ENCODE results near the gene ANO10.
"Not testable (repeated sequence)": the region's sequence is repeated elsewhere in the genome, so short reads cannot be mapped to it uniquely, and the experiment has no call there.

Gene ANO10

GRCh38 chr3:43624619-43625305, 3.0 kb upstream of the ANO10 start:
- no peak for DNase-seq

DNA sequence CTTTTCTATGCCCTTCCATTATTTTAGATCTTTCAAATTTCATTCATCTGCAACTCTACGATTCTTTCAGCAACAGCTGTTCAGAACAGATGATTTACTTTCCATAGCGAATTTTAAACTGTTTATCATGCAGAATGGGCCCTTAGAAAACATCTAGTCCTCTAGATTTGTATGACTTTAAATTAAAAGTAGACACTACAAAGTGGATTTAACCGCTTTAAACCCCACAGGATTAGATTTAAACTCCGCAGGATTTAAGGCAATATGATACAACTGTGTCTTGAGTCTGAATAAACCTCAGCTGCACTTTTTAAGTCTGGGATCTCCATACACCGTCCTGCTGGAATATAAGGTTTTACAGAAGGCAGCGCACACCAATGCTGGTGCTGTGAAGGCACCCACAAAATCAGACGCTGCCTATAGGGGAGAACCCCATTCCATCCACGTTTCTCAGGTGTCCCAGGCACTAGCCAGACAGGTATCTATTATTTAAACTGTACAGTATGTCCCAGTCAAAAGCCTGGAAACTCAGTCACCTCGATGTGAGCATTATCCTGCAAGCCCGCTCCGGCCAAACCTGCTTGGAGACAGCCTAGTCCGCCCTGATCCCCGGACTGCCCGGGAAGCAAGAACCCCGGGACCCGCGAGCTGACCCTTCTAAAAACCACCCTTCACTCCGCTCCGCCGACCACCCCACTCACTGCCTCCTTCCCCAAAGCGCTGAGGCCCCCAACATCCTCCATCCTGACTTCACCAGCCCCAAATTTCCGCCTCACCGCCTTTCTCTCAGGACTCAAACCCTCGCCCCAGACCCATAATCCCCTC, 768 bp downstream of the ANO10 start:
- DNase-seq, result peak in 1 of 2 experiments; percentile 32

DNA sequence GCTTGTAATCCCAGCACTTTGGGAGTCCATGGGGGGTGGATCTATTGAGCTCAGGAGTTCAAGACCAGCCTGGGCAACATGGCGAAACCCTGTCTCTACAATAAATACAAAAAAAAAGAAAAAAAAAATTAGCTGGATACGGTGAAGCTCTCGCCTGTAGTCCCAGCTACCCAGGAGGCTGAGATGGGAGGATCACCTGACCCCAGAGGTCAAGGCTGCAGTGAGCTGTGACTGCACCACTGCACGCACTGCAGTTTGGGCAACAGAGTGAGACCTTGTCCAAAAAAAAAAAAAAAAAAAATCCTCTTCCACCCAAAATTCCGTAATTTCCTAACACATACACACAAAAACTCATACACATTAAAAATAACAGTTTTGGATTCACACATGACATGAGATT, 2.2 kb downstream of the ANO10 start:
- no peak for DNase-seq

DNA sequence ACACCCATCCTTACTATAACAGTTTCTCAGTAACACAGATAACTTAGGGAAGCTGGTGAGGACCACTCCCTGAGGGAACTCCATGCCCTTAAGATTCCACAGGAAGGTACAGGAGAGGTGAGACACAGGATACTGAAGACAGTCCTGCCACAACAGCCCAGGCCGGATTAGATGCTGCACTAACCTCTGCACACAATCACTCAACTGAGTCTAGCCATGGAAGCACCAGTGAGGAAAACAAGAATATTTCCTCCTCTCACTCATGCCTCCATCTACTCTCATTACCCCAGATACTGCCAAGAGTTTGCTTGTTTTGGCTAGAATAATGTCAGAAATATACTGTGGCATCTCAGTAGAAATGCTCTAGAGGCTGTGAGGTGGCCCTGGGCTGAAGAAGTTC, 3.7 kb downstream of the ANO10 start:
- DNase-seq, result no peak

DNA sequence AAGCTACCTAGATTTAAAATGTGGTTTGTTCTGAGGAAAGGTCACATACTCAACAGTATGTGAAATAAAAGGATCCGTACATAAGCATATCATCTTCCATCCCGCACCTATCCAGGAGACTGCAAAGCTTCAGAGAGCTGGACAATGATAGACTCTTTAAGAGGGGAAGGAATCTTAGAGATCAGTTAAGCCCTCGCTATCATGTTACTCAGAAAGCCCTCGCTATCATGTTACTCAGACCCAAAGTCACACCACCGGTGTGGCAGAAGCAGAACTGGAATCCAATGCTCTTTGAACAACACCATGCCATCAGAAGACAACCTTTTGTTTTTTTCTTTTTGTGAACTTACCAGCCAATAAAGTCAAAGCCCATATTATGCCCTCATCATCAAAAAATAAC, 5.8 kb downstream of the ANO10 start:
- DNase-seq, result no peak

DNA sequence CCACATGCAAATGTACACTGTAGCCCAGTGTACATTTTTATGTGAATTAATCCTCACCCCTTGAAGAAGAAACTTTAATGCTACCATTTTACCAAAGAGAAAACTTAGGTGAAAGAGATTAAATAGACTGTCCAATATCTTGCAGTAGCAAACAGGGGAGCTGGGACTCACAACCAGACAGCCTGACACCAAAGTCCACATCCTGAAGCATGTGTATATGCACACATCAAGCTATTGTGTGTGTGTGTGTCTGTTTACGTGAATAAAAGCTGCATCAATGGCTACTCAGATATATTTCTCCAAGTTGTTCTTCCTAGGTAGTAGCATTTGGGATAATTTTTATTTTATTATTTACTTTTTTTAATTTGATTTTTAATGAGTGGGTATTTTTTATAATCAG, 6.7 kb downstream of the ANO10 start:
- no peak for DNase-seq

DNA sequence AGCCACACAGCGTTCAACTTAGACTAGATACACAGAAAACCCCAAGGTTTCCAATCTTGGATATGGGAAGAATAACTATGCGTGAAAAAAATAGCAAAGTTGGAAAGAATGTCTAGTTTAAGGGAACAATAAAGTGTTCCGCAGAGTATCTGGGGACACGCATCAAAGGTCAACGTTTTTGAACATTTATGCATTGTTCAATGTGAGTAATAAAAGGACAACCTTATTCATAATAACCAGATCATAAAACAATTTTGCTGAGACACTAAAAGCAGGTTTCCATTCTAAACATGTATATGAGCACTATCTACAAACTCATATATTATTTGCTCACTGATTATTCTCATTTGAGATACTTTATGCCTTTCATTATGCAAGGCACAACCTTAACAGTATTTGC, 7.8 kb downstream of the ANO10 start:
- no peak for DNase-seq

DNA sequence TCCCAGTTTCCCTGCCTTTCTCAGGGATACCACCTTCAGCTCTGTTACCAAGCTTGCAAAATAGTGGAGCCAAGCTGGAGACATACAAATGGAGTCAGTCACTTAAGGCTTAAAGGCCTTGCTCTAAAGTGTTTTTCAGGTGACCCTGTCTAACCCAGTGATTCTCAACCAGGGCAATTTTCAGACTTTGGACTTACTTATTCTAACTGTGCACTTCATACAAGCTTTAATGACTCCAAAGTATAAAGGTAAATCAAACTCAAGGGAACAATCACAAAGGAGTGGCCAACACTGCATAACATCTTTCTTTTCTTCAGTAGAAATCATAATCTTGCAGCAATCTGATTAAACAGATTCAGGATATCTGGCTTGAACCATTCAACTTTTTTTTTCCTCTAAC, 9.4 kb downstream of the ANO10 start:
- DNase-seq, result no peak

GRCh38 chr3:43609406-43609805, 12.4 kb downstream of the ANO10 start:
- DNase-seq, result no peak

- no peak for DNase-seq
Observed at GRCh38 chr3:43608751-43609150, 13.1 kb downstream of the ANO10 start.

- DNase-seq, result no peak
Observed at GRCh38 chr3:43606284-43606683, 15.5 kb downstream of the ANO10 start.

GRCh38 chr3:43599959-43600358, 21.9 kb downstream of the ANO10 start:
- not testable (repeated sequence) for DNase-seq

GRCh38 chr3:43597961-43598360, 23.9 kb downstream of the ANO10 start:
- no peak for DNase-seq

DNA sequence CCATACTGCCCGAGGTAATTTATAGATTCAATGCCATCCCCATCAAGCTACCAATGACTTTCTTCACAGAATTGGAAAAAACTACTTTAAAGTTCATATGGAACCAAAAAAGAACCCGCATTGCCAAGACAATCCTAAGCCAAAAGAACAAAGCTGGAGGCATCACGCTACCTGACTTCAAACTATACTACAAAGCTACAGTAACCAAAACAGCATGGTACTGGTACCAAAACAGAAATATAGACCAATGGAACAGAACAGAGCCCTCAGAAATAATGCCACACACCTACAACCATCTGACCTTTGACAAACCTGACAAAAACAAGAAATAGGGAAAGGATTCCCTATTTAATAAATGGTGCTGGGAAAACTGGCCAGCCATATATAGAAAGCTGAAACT, 25.6 kb downstream of the ANO10 start:
- not testable (repeated sequence) for DNase-seq

GRCh38 chr3:43595280-43595679, 26.5 kb downstream of the ANO10 start:
- not testable (repeated sequence) for DNase-seq

GRCh38 chr3:43593588-43593987, 28.2 kb downstream of the ANO10 start:
- not testable (repeated sequence) for DNase-seq

DNA sequence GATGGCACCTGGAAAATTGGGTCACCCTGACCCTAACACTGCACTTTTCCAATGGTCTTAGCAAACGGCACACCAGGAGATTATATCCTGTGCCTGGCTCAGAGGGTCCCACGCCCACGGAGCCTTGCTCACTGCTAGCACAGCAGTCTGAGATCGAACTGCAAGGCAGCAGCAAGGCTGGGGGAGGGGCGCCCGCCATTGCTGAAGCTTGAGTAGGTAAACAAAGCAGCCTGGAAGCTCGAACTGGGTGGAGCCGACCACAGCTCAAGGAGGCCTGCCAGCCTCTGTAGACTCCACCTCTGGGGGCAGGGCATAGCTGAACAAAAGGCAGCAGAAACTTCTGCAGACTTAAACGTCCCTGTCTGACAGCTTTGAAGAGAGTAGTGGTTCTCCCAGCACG, 29.9 kb downstream of the ANO10 start:
- not testable (repeated sequence) for DNase-seq

DNA sequence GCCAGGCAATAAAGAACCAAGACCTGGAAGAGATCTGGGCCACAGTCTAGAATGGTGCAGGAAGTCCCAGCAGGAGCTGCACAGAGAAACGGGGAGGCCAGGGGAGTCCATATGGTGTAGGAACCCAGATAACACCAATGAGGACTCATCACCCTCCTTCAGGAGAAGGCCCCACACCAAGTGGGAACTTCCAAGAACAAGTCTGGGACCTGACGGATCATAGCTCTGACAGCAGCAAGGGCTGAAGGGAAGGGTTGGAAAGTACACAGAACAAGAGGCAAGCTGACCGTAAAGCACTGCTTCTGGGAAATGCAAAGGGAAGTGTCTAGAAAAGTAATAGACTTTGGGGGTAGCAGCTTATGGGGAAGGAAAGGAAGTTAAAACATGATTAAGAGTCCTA, 34.5 kb downstream of the ANO10 start:
- DNase-seq, result no peak

GRCh38 chr3:43584043-43584826, 37.6 kb downstream of the ANO10 start:
- no peak for DNase-seq

GRCh38 chr3:43583481-43583880, 38.3 kb downstream of the ANO10 start:
- no peak for DNase-seq

DNA sequence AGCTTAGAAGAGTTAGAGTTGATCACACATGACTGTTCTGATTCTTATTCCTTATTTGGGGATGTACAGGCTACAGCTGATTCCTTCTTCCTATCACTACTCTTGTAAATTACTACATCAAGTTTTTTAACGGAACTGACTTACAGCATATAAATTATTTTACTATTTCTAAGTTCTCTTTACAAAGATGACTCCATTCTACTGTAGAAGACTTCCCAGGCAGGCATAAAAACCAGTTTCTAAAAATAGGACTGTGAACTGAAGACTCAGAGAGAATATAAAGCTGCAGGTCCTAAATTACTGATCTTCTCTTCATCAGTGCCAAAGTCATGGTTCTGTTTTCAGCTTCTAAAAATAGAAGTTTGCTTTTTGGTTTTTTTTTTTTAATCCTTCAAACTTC, 38.9 kb downstream of the ANO10 start:
- DNase-seq, result no peak

DNA sequence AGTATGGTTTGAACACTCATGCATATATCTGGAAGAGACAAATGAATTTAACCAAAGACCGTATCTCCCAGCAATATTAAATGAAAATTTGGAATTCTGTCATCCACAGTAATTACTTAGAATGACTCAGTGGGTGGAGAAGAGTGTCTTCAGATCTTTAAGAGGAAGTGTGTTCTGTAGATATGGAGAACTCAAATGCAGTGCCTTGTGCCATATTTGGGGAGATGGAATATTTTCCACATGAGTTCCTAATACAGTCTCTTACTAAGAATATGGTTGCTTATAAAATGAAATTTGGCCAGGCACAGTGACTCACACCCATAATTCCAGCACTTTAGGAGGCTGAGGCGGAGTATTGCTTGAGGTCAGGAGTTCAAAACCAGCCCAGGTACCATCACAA, 40.5 kb downstream of the ANO10 start:
- DNase-seq, result no peak

- DNase-seq, result no peak
Observed at GRCh38 chr3:43580181-43580580, 41.6 kb downstream of the ANO10 start.

GRCh38 chr3:43573576-43573975, 48.2 kb downstream of the ANO10 start:
- no peak for DNase-seq
